HG03066 (cell line): ENCODE results near the gene SKIC8.

Experiments used
- ATAC-seq: cut with Tn5 transposase; IDR thresholded peaks from one replicate; pipeline ENCODE4 v1.9.1; 2021; ENCODE audit warnings: low read depth; ENCODE audit not compliant: unreplicated experiment

The SKIC8 gene

DNA sequence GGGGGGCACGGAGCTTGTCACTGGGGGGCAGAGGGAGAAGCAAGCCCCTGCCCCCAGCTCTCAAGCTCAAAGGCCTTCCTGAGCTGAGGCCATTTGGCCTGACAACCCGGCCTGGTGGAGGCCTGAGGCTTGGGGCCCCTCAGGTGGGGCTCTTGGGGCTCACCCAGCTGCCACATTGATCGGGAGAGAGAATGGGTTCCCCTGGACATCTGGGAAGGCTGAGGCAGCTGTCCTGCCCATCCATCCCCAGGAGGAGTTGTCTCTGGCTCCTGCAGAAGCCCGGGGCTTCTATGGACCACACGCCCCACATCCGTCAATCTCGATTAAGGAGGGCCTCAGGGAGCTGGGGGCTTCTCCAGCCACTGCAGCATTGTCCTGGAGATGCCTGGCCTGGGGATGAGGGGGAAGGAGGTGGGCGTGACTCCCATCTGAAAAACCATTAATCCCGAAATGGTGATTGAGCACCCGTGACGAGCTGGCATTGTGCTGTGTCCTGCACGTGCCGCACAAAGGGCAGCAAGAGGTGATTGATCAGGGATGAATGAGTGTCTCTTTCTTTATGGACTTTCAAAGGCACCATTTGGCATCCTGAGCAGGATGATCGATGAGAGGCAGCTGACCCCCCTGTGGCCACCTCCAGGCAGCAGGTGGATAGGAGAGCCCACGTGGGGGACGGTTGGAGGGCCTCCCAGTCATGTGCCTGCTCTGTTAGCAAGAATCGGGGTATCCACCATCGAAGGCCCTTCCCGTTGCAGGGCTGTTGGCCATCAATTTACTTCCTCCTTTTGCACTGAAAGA lies 23.5 kb upstream of the SKIC8 start:
- ATAC-seq = no peak

DNA sequence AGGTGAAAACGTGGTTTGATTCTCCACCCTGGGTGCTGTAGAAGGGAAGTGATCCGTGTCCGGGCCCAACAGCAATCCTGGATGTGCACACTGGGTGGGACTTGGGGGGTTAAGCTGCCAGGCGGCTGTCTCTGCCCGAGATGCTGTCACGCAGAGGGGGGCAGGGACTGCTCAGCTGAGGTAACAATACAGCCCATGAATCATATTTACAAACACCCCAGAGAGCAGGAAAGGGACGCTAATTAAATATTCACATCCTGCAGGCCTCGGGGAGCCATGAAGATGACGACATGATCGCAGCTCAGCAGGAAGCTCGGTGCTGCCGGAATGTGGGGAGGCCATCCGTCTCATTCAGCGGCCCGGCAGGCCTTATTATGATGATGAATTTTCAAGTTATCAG lies 22.8 kb upstream of the SKIC8 start:
- no peak for ATAC-seq

DNA sequence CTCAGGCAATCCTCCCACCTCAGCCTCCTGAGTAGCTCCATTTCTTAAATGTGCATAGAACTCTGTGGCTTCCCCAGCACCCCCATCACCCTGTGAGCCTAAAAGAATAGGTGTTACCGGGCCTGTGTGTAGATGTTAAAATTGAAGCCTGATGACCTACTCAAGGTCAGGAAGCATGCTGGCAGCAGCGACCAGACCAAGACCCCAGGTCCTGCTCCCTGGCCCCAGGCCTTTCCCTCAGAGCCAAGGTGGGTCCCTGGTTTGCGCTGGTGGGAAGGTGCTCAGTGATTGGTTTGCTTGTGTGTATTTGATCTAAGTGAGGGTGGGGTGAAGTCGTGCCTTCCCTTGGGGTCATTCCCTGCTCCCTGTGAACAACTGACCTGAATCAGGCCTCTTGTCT lies 22.4 kb upstream of the SKIC8 start:
- no peak for ATAC-seq

DNA sequence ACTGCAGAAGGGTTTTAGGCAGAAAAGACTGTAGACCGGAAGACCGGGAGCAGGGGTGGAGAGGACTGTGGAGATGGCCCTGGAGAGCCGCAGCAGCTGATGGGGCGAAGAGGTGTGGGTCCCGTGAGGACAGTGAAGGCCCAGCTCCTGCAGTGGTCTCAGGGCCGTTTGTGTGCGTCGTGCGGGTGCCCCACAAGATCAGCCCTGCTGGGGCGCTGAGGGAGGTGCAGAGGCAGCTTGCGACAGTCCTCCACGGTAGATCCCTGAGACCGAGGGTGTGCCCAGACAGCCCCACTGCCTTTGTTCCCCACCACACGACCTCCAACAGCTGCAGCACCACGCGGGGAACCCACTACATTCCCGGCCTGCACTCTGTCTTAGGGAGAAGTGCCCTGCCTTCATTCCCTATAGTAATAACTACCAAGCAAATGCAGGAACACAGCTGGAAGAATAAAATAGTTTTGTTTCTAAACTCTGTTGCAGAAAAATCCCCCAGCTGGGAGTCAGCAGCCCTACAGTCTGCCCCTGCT lies 21.7 kb upstream of the SKIC8 start:
- no peak for ATAC-seq

DNA sequence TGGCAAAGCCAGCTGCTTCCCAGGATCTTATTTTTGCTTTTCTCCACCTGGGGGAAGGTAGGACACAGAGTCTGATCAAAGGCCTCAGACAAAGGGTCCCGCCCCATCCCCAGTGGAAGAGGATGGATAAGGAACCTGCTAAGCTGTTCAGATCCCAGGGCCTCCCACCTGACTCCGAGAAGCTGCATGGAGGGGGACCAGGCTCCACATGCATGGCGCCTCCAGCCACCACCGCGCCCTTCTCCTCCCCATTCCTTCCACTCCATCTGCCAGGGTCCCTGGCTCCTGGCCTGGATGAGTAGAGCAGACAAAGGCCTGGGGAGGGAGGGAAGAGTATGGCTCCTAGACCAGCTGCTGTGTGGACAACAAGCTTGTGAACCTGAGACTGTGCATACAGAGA lies 20.8 kb upstream of the SKIC8 start:
- ATAC-seq = no peak

DNA sequence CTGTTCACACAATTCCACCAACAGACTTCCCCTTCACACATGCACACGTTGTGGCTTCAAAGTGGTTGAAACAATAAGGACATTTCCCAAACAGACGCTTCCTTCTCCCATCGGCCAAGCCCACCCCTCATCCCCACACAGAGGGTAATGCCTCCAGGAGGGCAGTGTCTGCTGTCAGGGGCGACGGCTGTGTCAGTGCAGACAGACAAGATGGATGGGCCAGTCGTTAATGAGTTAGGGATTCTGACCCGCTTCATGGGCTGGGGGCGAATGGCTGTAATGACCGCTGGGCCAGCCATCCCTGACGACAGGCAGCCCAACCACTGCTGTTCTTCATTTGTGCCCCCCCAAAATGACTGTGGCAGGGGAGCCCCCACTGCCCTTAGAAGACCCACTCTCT lies 20.2 kb upstream of the SKIC8 start:
- no peak for ATAC-seq

DNA sequence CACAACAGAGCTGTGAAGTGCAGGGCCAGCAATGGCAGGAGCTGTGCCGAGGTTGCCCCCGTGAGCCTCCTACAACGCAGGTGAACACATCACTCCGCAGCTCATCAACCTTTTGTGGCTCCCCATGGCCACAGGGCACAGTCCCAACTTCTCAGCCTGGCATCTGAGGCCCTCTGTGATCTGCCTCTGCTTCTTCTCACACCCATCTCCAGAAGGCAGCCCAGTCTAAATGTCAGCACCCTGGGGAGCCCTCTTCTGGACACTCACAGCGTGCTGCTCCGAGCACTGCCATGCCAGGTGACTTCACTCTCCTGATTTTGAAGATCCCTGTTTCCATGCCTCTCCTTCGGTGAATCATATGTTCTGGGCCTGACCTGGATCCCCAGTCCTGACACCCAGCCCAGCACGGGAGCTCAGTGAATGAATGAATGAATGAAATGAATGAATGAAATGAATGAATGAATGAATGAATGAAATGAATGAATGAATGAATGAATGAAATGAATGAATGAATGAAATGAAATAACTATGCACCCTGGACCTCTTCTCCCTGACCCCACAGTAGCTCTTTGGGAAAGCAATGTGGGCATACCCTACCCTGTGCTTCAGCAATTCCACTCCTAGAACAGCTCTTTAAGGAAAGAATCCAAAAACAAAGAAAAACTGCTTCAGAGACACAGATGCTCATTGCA lies 17.9 kb upstream of the SKIC8 start:
- ATAC-seq = no peak

DNA sequence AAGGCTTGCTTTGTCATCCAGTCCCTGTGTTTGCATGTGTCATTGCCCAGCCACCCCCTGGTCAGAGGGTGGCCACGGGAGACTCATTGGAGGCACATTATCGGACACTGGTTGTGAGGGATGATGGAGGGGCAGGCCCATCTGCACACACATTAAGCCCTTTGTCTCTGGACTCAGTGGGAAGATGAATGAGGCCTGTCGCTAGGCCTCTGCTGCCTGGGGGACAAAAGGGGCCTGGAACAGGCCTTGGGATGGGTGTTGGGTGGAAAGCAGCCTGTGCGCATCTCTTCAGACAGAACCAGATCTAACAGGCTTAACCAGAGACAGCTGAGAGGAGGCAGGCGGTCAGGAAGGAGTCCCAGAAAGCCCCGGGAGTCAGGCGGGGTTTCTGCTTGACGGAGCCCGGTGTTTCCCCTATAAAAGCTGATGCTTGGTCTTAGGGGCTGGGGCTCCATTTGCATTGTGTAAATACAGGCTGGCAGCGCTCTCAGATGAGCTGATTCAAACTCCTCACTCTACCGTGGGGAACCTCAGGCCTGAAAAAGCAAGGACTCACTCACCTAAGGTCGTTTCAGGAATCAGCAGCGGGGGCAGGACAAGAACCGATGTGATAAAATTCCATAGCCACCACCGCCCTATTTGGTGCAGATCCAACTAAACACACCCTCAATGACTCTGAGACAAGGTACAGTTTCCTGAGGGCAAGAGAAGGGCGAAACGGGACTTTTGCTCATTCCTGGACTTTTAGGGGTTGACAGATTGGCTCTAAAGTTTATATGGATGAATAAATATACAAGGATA lies 17.1 kb upstream of the SKIC8 start:
- ATAC-seq = no peak

DNA sequence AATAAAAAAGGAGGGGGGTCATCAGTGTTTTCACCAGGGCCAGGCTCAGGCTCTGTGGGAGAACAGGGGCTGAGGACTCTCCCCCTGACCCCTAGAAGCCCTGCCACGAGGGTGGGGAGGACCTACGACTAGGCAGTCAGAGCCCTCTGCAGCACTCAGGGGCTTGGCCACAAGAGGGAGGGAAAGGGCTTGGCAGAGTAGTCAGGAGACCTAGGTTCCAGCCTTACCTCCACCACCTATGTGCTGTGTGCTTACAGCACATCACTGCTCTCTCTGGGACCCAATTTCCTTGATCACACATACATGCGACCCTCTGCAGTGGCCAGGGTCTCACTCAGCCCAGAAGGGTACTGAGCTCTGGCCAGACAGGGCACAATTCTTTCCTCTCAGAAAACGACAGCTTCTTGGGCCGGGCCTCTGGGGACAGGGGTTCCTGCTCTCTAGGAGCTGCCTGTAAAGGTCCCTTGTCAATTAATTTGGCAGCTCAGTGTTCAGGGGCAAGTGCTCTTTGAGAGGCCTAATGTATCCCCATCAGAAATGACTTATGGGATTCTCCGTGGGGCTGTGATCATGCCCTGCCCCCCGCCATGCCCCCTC lies 16.4 kb upstream of the SKIC8 start:
- no peak for ATAC-seq

DNA sequence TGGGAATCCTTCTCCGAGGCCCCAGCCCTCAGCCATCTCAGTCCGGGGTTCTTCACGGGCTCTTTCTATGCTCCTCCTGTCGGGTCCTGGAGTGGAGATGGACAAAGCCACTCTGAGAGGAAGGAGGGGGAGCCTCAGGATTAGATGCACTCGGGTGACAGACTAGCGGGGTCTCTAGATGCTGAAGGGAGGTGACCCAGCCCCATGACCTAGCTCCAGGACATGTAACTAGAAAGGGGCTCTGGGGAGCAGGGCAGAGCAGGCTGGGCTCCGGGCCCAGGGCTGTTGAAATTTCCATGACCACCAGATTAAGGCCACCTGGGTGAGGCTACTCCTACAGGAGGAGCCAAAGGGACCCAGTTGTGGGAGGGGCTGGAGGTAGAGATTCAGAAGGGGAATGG lies 14.8 kb upstream of the SKIC8 start:
- ATAC-seq = no peak

DNA sequence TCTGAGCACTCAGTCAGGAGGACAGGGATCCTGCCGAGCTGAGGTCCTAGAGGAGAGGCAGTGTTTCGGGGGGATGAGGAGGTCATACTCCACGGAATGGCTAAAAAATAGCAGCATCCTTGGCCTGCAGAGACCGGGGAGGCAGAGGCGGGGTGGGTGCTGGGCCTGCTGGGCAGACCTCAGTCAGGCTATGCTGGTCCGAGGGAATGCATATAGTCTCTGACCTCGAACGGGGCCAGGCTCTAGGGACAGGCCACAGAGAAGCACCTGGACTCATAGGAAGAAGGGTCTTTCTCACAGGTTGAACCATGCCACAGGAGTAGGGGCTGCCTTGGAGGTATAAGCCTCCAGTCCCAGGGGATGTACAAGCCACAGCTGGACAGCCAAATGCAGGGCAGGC lies 14.0 kb upstream of the SKIC8 start:
- no peak for ATAC-seq

DNA sequence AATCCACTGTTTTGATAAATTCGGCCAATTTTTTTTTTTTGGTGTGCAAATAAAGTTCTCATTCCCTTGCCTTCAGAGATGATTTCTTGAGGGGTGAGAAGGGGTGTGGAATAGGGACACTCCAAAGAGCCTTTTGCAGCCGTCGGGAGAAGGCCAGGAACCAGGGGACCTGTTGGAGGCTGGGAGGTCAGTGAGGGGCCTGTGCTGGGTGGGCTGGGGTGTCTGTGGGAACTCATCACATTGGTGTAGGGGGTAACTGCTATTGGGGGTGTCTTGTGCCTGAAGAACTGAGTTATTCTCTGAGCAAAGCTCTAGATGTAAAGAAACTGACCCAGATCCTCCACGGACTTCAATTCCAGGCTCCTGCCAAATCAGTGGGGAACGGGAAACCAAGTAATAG lies 13.5 kb upstream of the SKIC8 start:
- ATAC-seq = no peak

DNA sequence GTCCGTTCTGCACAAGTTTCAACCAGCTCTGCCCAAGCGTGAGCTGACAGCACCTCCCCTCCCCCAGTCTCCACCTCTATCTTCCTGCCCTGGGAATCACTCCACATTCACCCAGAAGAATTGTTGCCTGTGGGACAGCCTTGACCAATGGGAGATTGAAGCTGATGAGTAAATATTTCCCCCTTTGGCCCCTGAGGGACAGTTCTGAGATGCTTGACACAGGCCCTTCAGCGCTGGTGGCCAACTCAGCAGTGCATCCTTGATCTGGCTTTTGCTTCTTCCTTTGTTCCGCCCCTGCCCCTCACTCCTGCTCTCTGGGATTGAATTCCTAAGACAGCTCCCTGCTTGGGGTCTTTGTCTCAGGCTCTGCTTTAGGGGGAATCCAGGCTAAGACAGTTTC lies 13.1 kb upstream of the SKIC8 start:
- ATAC-seq = no peak

DNA sequence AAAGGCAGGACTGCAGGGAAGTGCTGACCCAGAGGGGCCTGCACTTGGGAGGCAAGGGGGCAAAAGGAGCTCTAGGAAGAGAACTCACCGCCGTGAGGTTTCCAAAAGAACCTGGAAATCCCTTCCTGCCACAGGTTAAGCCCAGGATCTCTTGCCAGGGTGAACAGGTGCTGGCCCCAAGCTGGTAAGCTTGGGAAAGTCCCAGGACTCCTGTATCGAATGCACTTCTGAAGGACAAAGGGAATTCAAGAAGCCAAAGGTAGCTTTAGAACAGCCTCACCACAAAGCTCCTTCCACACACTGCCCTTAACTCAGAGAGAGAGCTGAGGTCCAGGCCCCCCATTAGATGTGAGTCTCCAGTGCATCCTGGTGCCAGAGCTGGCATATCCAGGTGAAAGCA lies 11.9 kb upstream of the SKIC8 start:
- no peak for ATAC-seq

DNA sequence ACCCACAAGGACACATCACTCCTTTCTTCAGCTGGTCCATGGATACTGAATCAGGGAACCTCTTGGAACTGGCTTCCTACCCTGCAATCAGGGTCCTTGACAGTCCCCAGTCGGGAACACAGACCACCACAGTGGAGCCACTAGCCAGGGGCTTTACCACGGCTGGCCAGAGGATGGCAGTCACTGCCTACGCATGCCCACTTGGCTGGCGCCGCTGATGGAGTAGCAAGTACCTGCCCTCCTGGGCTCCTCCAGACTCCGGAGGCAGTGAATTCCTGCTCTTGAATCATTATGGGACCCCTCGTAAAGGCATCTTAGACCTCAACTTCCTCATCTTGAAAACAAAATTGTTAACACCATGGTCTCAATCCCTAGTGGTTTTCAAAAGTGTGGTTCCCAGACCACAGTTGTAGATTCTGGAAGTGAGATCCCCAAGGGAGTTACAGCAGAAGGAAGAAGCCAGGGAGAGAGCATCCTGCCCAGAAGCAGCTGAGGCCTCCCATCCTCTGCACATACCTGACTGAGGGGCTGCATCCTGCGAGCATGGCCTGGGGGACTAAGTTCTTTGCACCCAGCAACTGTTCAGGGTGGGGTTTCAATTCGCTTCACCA lies 9.1 kb upstream of the SKIC8 start:
- no peak for ATAC-seq

DNA sequence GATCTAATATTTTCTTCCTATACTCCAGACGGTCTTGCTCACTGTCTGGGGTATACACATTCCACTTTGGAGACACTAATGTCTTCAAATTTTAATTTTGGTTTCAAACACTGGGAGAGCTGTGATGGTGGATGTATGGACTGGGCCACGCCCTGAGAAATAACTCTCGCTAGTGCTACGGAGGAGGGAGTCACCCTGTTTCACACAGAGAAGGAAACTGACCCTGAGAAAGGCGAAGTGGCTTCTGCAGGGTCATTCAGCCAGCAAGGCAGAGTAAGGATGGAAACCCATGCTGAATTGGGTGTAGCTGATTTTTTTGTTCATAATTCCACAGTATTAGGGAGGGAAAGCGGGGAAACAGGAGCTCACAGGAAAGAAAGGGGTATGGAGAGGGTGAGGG lies 8.6 kb upstream of the SKIC8 start:
- no peak for ATAC-seq

DNA sequence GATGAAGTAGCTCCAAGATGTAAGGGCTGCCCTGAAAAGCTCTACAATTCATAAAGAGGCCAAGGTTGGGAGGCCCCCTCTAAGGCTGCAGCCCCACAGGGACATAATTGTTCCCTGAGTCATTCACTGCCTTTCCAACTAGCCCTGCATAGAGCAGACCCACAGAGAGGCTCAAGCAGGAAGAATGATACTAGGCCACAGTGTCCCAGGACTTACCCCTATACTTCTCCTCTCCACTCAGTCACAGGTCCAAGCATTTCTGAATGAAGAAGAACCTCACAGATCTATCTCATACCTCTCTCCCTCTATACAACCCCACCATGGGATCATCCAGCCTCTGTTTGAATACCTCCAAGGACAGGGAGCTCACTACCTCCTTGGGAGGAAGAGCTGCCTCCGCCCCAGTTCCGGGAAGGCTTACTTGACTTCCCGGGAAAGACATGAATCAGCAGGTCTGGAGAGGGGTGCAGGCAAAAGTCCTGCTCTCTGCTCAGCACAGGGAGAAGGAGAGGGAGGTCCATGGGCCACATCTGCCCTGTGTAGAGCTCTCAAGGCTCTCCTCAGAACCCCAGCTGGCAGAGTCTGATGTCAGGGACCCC lies 6.9 kb upstream of the SKIC8 start:
- ATAC-seq = no peak

DNA sequence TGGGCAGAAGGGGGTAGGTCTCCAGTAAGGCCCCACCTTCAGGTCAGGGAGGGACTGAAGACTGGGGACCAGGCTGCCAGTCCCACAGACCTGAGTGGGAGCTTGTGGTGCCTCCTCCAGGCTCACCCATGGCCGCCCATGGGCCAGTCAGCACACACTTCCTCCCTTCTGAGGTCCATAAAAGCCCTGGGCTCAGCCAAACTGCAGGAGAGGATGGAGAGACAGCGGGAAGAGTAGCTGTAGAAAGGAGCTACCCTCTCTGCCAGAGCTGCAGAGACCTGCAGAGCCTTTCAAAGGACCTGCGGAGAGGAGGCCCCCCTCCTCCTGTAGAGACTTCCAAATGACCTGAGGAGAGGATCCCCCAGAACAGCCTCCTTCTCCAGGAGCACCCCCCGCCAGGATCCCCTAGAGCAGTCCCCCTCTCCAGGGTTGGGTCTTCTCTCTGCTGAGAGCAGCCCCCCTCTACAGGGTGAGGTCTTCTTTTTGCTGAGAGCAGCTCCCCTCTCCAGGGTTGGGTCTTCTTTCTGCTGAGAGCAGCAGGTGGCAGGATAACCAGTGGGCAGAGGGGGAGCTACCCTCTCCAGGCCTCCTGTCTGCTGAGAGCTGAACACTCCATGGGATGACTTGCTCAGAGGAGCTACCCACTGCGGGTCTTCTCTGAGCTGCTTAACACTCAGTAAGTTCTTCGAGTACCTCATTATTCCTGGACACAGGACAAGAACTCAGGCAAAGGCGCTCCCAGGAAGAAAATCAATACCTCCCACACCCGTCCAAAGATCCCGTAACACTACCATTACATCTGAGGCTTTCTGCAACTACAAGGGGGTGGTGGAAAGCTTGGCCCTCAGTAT lies 5.0 kb upstream of the SKIC8 start:
- ATAC-seq = no peak
